DND-41 (cell line): ENCODE measurements around the gene SEC16A.
A peak's percentile ranks its signal among the peaks of the same experiment; 100 is the strongest.

ENCODE experiments used
- ATAC-seq: fragments of 200-7000 bp; cut with Tn5 transposase; 3 replicates; pipeline ENCODE4 v1.9.1; 2021; ENCODE audit warnings: low read depth; ENCODE audit not compliant: insufficient read depth
- DNase-seq: peaks from one replicate; pipeline ENCODE4 v3.0.0-alpha.2; 2020
- H2AFZ ChIP-seq: 2 replicates; pipeline ENCODE4 v1.6.0; 2012; ENCODE audit warnings: low read depth, low read length
- H3K27ac ChIP-seq: 2 replicates; pipeline ENCODE4 v1.5.1; 2012; ENCODE audit warnings: low read length, inconsistent platforms
- H3K27me3 ChIP-seq: fragments of 200-600 bp; sonication (generic); 2 replicates; pipeline ENCODE4 v1.6.0; 2012; ENCODE audit warnings: low read length, mild to moderate bottlenecking, inconsistent platforms; ENCODE audit not compliant: insufficient read depth, poor library complexity
- H3K36me3 ChIP-seq: 2 replicates; pipeline ENCODE4 v1.5.1; 2012; ENCODE audit warnings: low read length, inconsistent platforms; ENCODE audit not compliant: insufficient read depth
- H3K4me1 ChIP-seq: 2 replicates; pipeline ENCODE4 v1.5.1; 2012; ENCODE audit warnings: mild to moderate bottlenecking, low read length; ENCODE audit not compliant: insufficient read depth
- H3K4me2 ChIP-seq: 2 replicates; pipeline ENCODE4 v1.6.0; 2012; ENCODE audit warnings: mild to moderate bottlenecking, moderate library complexity, low read length, inconsistent platforms; ENCODE audit not compliant: insufficient read depth
- H3K4me3 ChIP-seq, 2 experiments: fragments of 200-600 bp in 1 of 2; shearing (Covaris generic) in 1 of 2; 2 replicates each; pipeline ENCODE4 v1.5.1; 2012 to 2016; ENCODE audit warnings: inconsistent platforms in 2 of 2, low read length in 2 of 2, mild to moderate bottlenecking in 2 of 2, low read depth in 1 of 2, moderate library complexity in 1 of 2
- H3K79me2 ChIP-seq: 2 replicates; pipeline ENCODE4 v1.6.0; 2012; ENCODE audit warnings: low read length, inconsistent platforms; ENCODE audit not compliant: insufficient read depth
- H3K9ac ChIP-seq: 2 replicates; pipeline ENCODE4 v1.6.0; 2012; ENCODE audit warnings: low read depth, mild to moderate bottlenecking, inconsistent platforms, low read length, moderate library complexity
- H3K9me3 ChIP-seq: 2 replicates; pipeline ENCODE4 v1.5.1; 2012; ENCODE audit warnings: low read length, moderate library complexity, mild to moderate bottlenecking, inconsistent platforms; ENCODE audit not compliant: insufficient read depth, severe bottlenecking
- H4K20me1 ChIP-seq: 2 replicates; pipeline ENCODE4 v1.6.0; 2012; ENCODE audit warnings: low read length; ENCODE audit not compliant: insufficient read depth
- CTCF ChIP-seq: IDR thresholded peaks from 2 replicates; pipeline ENCODE4 v1.5.1; 2012; ENCODE audit warnings: borderline replicate concordance, low read length, moderate library complexity, mild to moderate bottlenecking; ENCODE audit not compliant: poor library complexity, severe bottlenecking; ENCODE audit errors: extremely low read depth
- EZH2 ChIP-seq: IDR thresholded peaks from 3 replicates; pipeline ENCODE4 v1.6.1; 2012; ENCODE audit warnings: borderline replicate concordance, low read depth, mild to moderate bottlenecking, moderate library complexity, low read length, inconsistent platforms; ENCODE audit not compliant: severe bottlenecking

Gene SEC16A

GRCh38 chr9:136488247-136489214 lies 5.7 kb upstream of the SEC16A start:
- ATAC-seq (no peak), DNase-seq (peak; percentile 56)
- no peak overlapping the region for H2AFZ ChIP-seq

GRCh38 chr9:136487672-136488071 lies 4.8 kb upstream of the SEC16A start:
- H3K36me3 ChIP-seq = no peaks in the 10 kb centered on the region; the same call in 1 of the 2 replicates
- H3K4me1 ChIP-seq = peaks cover 22% of the 10 kb centered on the region
- no peak overlapping the region for H3K9ac ChIP-seq
- no peak overlapping the region for H2AFZ ChIP-seq
- H3K27me3 ChIP-seq = no peaks in the 10 kb centered on the region
- ATAC-seq (no peak), DNase-seq (no peak)
- H3K9me3 ChIP-seq = no peaks in the 10 kb centered on the region
- H3K79me2 ChIP-seq = peaks cover 5% of the 10 kb centered on the region
- H3K4me3 ChIP-seq = no peak overlapping the region
- H3K4me2 ChIP-seq = no peak overlapping the region
- TF ChIP-seq EZH2 = no peak
- TF ChIP-seq CTCF = no peak
- H4K20me1 ChIP-seq = peaks cover 19% of the 10 kb centered on the region
- H3K27ac ChIP-seq = no peak overlapping the region

More at GRCh38 chr9:136488247-136489214, 5.7 kb upstream of the SEC16A start:
- Histone ChIP-seq H3K4me1 (peaks cover 20% of the 10 kb centered on the region), H3K9me3 (no peaks in the 10 kb centered on the region), H3K79me2 (0 out of 2 replicates have a peak, but pooled peaks cover 4% of the 10 kb centered on the region), H3K27ac (no peak overlapping the region), H3K36me3 (no peaks in the 10 kb centered on the region), H3K27me3 (no peaks in the 10 kb centered on the region), H4K20me1 (peaks cover 19% of the 10 kb centered on the region), H3K4me3 (no peak overlapping the region), H3K9ac (no peak overlapping the region), H3K4me2 (no peak overlapping the region)
- TF ChIP-seq CTCF (peak; percentile 86), EZH2 (no peak)

- Histone ChIP-seq H3K27ac (no peak overlapping the region), H3K4me3 (no peak overlapping the region), H3K79me2 (peaks cover 12% of the 10 kb centered on the region), H3K4me1 (peaks cover 23% of the 10 kb centered on the region), H3K4me2 (no peak overlapping the region), H3K9me3 (no peaks in the 10 kb centered on the region), H4K20me1 (peaks cover 21% of the 10 kb centered on the region), H3K9ac (no peak overlapping the region), H2AFZ (no peak overlapping the region), H3K27me3 (no peaks in the 10 kb centered on the region), H3K36me3 (no peaks in the 10 kb centered on the region; the same call in 1 of the 2 replicates)
- no peak for DNase-seq
- no peak for ATAC-seq
- TF ChIP-seq CTCF = no peak
- TF ChIP-seq EZH2 = no peak
These were observed 4.2 kb upstream of the SEC16A start for GRCh38 chr9:136486823-136487620.
